Spleen (tissue), 11 donors: Measurements from ENCODE around the gene LRBA. TPM values are rescaled to one million over a fixed set of nuclear protein-coding genes. Genes with fewer than 3 reads are reported as not detected.
"Not testable (repeated sequence)": the region's sequence is repeated elsewhere in the genome, so short reads cannot be mapped to it uniquely, and the experiment has no call there.

ENCODE experiments used
- DNase-seq: peaks from one replicate; pipeline ENCODE4 v3.0.0-alpha.2; 2020
- H3K27ac ChIP-seq, 8 donors: fragments of 200-600 bp; sonication (generic) in 7 of 8; 1 replicate in 4 of 8; 2 replicates in 4 of 8; pipeline versions ENCODE4 v1.5.0 to v1.8.0; 2016 to 2021; ENCODE audit warnings: inconsistent platforms in 4 of 8, mild to moderate bottlenecking in 4 of 8, moderate library complexity in 1 of 8
- H3K27me3 ChIP-seq, 7 donors: fragments of 200-600 bp; sonication (generic) in 6 of 7; replicated peaks in 1 of 7; 1 replicate in 4 of 7; 2 replicates in 3 of 7; pipeline versions ENCODE4 v1.5.0 to v1.8.0; 2016 to 2021; ENCODE audit warnings: inconsistent platforms in 3 of 7, mild to moderate bottlenecking in 1 of 7
- H3K36me3 ChIP-seq, 6 donors: fragments of 200-600 bp; sonication (generic) in 5 of 6; 1 replicate in 4 of 6; 2 replicates in 2 of 6; pipeline versions ENCODE4 v1.5.0 to v1.8.0; 2016 to 2021; ENCODE audit warnings: inconsistent platforms in 2 of 6
- H3K4me1 ChIP-seq, 6 donors: fragments of 200-600 bp; sonication (generic) in 5 of 6; 1 replicate in 3 of 6; 2 replicates in 3 of 6; pipeline versions ENCODE4 v1.5.0 to v1.8.0; 2016 to 2021; ENCODE audit warnings: inconsistent platforms in 3 of 6
- H3K4me3 ChIP-seq, 8 donors: fragments of 200-600 bp; sonication (generic) in 7 of 8; 1 replicate in 4 of 8; 2 replicates in 4 of 8; pipeline versions ENCODE4 v1.5.0 to v1.8.0; 2016 to 2021; ENCODE audit warnings: inconsistent platforms in 4 of 8, mild to moderate bottlenecking in 4 of 8, moderate library complexity in 2 of 8
- H3K9me3 ChIP-seq, 8 donors: fragments of 200-600 bp; sonication (generic) in 7 of 8; 1 replicate in 4 of 8; 2 replicates in 4 of 8; pipeline versions ENCODE4 v1.5.0 to v1.8.0; 2016 to 2021; ENCODE audit warnings: inconsistent platforms in 4 of 8
- POLR2A ChIP-seq, 3 donors: fragments of 450-650 bp; IDR thresholded peaks; one replicate each; pipeline ENCODE4 v1.5.1; 2017; ENCODE audit warnings: antibody characterized with exemption in 3 of 3, mild to moderate bottlenecking in 1 of 3
- POLR2AphosphoS5 ChIP-seq, 3 donors: sonication (generic); formaldehyde crosslinking; IDR thresholded peaks; one replicate each; pipeline ENCODE4 v1.5.1; 2017; ENCODE audit warnings: antibody characterized with exemption in 3 of 3
- WGBS, 5 donors: extraction: QIAGEN DNeasy Blood & Tissue Kit in 3 of 5; methylation state at CpG; one replicate each; pipeline versions ENCODE4 v1.1.5 to v1.1.7; 2013 to 2018; 5-methylcytosine and 5-hydroxymethylcytosine counted together
- intact Hi-C: fragments of 100-400 bp; cut with DNase I; formaldehyde crosslinking; loops from one replicate; pipeline ENCODE4 v1.15.0; 2023; ENCODE audit warnings: low total_unique reads
- polyA plus RNA-seq, 3 donors: library from polyadenylated mRNA; stranded (reverse); fragments of 200-250 nt; gene quantifications; one replicate each; pipeline ENCODE4 v1.2.1, GENCODE V29; 2013
- total RNA-seq, 7 donors: library from RNA; depleted of rRNA in 3 of 7; stranded (reverse); fragments of >200 nt in 3 of 7; fragmentation: NEBNext Ultra II Directional in 4 of 7; extraction: Animal tissue kit (Norgen Biotek cat#: 25700) in 4 of 7; gene quantifications; one replicate each; pipeline versions ENCODE4 v1.1.0 to v1.2.1, GENCODE V29; 2016 to 2021
- TF ChIP-seq, protein P1 (sequence below), 11 experiments: fragments of 200-600 bp in 7 of 11; fragments of 450-650 bp in 4 of 11; sonication (generic) in 4 of 11; IDR thresholded peaks in 8 of 11; conservative IDR thresholded peaks in 3 of 11; 1 replicate in 7 of 11; 2 replicates in 4 of 11; pipeline versions ENCODE4 v1.4.0 to v1.8.0; 2016 to 2021; ENCODE audit warnings: antibody characterized with exemption in 11 of 11, inconsistent platforms in 4 of 11, mild to moderate bottlenecking in 1 of 11
- donor health status: healthy with polysubstance abuse.
- donor health status: DM: no; HTN: no; CAD: no; lungs with moderate emphysema.
- donor health status: DM: no; HTN: no; CAD: no.
- donor health status: Bipolar disorder and iron deficiency.
- donor health status: healthy.
- donor health status: DM: no; HTN: no; CAD: no.
- donor health status: DM: yes; HTN: yes; CAD: no.

Gene LRBA
- total and polyA plus RNA-seq, 10 donors, result 8.2 to 84.9 (median 50.5) TPM

DNA sequence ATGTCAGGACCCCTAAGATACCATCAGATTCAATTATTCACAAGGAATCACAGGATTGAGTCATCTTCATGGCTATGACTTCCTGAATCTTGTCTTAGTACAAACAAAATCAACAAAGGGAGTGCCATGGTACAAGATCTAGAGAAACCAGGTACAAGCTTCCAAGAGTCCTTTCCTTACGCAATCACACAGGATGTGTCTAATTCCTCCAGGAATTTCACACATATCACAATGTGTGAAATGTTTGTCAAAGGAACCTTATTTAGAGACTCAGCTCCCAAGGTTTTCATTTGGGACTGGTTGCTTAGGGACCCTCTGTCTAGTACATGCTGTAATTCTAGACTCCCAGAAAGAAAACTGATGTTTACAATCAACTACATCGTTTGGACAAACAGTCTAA, 350.1 kb downstream of the LRBA start:
- H3K9me3 ChIP-seq, result no peaks in the 10 kb centered on the region
- intact Hi-C loops, result no loop called here
- H3K4me1 ChIP-seq, result no peaks in the 10 kb centered on the region
- peaks cover 0 to 13% (median 0%) of the 10 kb centered on the region in 6 donors for H3K36me3 ChIP-seq
- no peak overlapping the region for H3K27ac ChIP-seq
- TF ChIP-seq, protein P1, sequence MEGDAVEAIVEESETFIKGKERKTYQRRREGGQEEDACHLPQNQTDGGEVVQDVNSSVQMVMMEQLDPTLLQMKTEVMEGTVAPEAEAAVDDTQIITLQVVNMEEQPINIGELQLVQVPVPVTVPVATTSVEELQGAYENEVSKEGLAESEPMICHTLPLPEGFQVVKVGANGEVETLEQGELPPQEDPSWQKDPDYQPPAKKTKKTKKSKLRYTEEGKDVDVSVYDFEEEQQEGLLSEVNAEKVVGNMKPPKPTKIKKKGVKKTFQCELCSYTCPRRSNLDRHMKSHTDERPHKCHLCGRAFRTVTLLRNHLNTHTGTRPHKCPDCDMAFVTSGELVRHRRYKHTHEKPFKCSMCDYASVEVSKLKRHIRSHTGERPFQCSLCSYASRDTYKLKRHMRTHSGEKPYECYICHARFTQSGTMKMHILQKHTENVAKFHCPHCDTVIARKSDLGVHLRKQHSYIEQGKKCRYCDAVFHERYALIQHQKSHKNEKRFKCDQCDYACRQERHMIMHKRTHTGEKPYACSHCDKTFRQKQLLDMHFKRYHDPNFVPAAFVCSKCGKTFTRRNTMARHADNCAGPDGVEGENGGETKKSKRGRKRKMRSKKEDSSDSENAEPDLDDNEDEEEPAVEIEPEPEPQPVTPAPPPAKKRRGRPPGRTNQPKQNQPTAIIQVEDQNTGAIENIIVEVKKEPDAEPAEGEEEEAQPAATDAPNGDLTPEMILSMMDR (IDR thresholded peaks at IDR 0.05 in 8 of 11, conservative IDR thresholded peaks at IDR 0.05 in 3 of 11), result no peak
- TF ChIP-seq POLR2AphosphoS5 (IDR thresholded peaks at IDR 0.05), result no peak
- no peak for TF ChIP-seq POLR2A (IDR thresholded peaks at IDR 0.05)
- no peak for DNase-seq
- H3K4me3 ChIP-seq, result no peak overlapping the region
- 91 to 98% (median 94%) methylated on average over 2 of the region's 2 CpGs for WGBS, 5 donors
- H3K27me3 ChIP-seq, result no peaks in the 10 kb centered on the region

DNA sequence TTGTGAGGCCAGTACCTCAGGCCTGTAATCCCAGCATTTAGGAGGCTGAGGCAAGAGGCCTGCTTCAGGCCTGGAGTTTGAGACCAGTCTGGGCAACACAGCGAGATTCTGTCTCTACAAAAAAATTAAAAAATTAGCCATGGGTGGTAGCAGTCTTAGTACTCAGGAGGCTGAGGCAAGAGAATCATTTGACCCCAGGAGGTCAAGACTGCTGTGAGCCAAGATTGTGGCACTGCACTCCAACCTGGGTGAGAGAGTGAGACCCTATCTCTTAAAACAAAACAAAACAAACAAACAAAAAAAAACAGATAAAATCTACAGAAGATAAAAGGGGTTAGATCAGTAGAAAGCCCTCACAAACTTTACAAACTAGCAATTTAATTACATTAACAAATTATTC, 352.4 kb downstream of the LRBA start:
- TF ChIP-seq POLR2A (IDR thresholded peaks at IDR 0.05) (no peak), POLR2AphosphoS5 (IDR thresholded peaks at IDR 0.05) (no peak)
- TF ChIP-seq, protein P1 (IDR thresholded peaks at IDR 0.05 in 8 of 11, conservative IDR thresholded peaks at IDR 0.05 in 3 of 11), result no peak
- no peak for DNase-seq
- intact Hi-C loops, result no loop called here

DNA sequence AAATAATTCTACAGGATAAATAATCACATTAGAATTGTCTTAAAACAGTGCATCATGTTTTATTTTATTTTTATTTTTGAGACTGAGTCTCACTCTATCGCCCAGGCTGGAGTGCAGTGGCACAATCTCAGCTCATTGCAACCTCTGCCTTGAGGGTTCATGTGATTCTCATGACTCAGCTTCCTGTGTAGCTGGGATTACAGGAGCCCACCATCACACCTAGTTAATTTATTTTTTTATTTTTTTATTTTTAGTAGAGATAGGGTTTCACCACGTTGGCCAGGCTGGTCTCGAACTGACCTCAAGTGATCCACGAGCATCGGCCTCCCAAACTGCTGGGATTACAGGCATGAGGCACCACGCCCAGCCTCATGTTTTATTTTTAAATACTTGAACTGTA, 353.5 kb downstream of the LRBA start:
- H3K9me3 ChIP-seq, intact Hi-C loops, H3K27me3 ChIP-seq, H3K36me3 ChIP-seq, DNase-seq, H3K4me3 ChIP-seq, H3K4me1 ChIP-seq, H3K27ac ChIP-seq: not testable (repeated sequence)
- 92 to 97% (median 95%) methylated on average over 6 of the region's 6 CpGs for WGBS, 5 donors

More for the DNA sequence above, 352.4 kb downstream of the LRBA start:
- Histone ChIP-seq H3K9me3 (no peaks in the 10 kb centered on the region), H3K4me1 (no peaks in the 10 kb centered on the region), H3K27me3 (no peaks in the 10 kb centered on the region), H3K36me3 (peaks cover 0 to 8% (median 0%) of the 10 kb centered on the region in 6 donors), H3K4me3 (no peak overlapping the region), H3K27ac (no peak overlapping the region)
- WGBS, 5 donors, result 86 to 97% (median 96%) methylated on average over 1 of the region's 1 CpG

DNA sequence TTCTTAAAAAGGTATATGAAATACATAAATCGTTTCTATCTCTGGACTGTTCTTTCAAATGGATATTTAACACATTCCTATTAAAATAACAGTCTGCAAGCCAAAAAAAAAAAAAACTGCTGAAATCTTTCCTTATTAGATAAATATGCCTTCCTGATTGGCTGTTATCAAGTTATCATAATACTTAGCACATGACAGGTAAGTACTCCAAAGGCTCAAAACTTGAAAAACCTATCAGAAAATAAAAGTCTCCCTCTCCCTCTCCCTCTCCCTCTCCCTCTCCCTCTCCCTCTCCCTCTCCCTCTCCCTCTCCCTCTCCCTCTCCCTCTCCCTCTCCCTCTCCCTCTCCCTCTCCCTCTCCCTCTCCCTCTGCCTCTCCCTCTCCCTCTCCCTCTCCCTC, 356.8 kb downstream of the LRBA start:
- H3K27me3 ChIP-seq, H3K4me1 ChIP-seq, H3K36me3 ChIP-seq, H3K27ac ChIP-seq, H3K9me3 ChIP-seq, DNase-seq, H3K4me3 ChIP-seq, intact Hi-C loops: not testable (repeated sequence)
- WGBS, 5 donors, result 92 to 100% (median 95%) methylated on average over 1 of the region's 1 CpG

DNA sequence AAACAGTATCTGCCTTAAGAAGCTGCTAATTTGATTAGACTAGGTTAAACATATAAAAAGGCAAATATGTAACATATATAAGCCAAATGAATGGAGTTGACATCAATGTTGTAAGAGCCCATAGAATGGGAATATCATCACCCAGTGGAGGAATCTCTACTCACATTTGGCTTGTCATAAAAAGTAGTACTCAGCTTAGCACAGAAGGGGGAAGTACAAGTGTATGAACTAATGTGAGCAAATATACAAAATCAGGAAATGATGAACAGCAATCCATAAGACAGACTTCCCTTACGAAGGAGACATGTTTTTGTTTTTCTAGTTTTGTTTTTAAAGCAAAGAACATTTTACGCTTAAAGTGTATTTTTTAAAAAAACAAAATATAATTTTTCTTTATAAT, 358.2 kb downstream of the LRBA start:
- no peaks in the 10 kb centered on the region for H3K27me3 ChIP-seq
- DNase-seq, result no peak
- H3K27ac ChIP-seq, result no peak overlapping the region
- H3K9me3 ChIP-seq, result peaks cover 0 to 7% (median 0%) of the 10 kb centered on the region in 8 donors
- WGBS, 5 donors, result 62 to 88% (median 76%) methylated on average over 2 of the region's 2 CpGs
- peaks cover 0 to 10% (median 0%) of the 10 kb centered on the region in 6 donors for H3K36me3 ChIP-seq
- TF ChIP-seq, protein P1 (IDR thresholded peaks at IDR 0.05 in 8 of 11, conservative IDR thresholded peaks at IDR 0.05 in 3 of 11), result no peak
- no peak for TF ChIP-seq POLR2A (IDR thresholded peaks at IDR 0.05)
- no peak for TF ChIP-seq POLR2AphosphoS5 (IDR thresholded peaks at IDR 0.05)
- H3K4me1 ChIP-seq, result no peaks in the 10 kb centered on the region
- no peak overlapping the region for H3K4me3 ChIP-seq
- intact Hi-C loops, result no loop called here
